22Rv1 (cell line): Measurements from ENCODE around the gene NIT2.
A peak's percentile ranks its signal among the peaks of the same experiment; 100 is the strongest.

Source experiments
- H3K27ac ChIP-seq: fragments of 450-650 bp; 2 replicates; pipeline ENCODE4 v1.5.1; 2017
- CTCF ChIP-seq: fragments of 450-650 bp; IDR thresholded peaks from 2 replicates; pipeline ENCODE4 v1.5.1; 2017; ENCODE audit warnings: mild to moderate bottlenecking
- ZFX ChIP-seq: fragments of 450-650 bp; IDR thresholded peaks from 2 replicates; pipeline ENCODE4 v1.6.1; 2017; ENCODE audit warnings: antibody characterized with exemption, borderline replicate concordance

The NIT2 gene

GRCh38 chr3:100334488-100335351 lies at the start of gene NIT2:
Gene NIT2, plus strand, starts transcription at chr3:100334757. Its CDS starts 35 bp downstream, at chr3:100334792.
- TF ChIP-seq ZFX (no peak), CTCF (0 out of 2 replicates have a peak, but pooled peaks have one; percentile 16)
- peak within 1 kb of the TSS; percentile 79 for H3K27ac ChIP-seq

GRCh38 chr3:100288288-100288894 lies 46.2 kb upstream of the NIT2 start:
- no peak overlapping the region for H3K27ac ChIP-seq
- TF ChIP-seq CTCF, result no peak
- no peak for TF ChIP-seq ZFX

GRCh38 chr3:100289339-100289738 lies 45.2 kb upstream of the NIT2 start:
- TF ChIP-seq ZFX, result no peak
- TF ChIP-seq CTCF, result no peak
- no peak overlapping the region for H3K27ac ChIP-seq

- no peak for TF ChIP-seq ZFX
- TF ChIP-seq CTCF, result no peak
- no peak overlapping the region for H3K27ac ChIP-seq
Measured at GRCh38 chr3:100295089-100295488, 39.5 kb upstream of the NIT2 start.

GRCh38 chr3:100297784-100298183 lies 36.8 kb upstream of the NIT2 start:
- no peak overlapping the region for H3K27ac ChIP-seq
- TF ChIP-seq ZFX (no peak), CTCF (no peak)

GRCh38 chr3:100299016-100299415 lies 35.5 kb upstream of the NIT2 start:
- no peak for TF ChIP-seq ZFX
- TF ChIP-seq CTCF, result no peak
- no peak overlapping the region for H3K27ac ChIP-seq

- H3K27ac ChIP-seq, result no peak overlapping the region
- no peak for TF ChIP-seq ZFX
- TF ChIP-seq CTCF, result no peak
Measured at GRCh38 chr3:100306695-100307094, 27.9 kb upstream of the NIT2 start.
